ENCODE results near the gene CNTN1. TPM values are rescaled to one million over a fixed set of nuclear protein-coding genes. Genes with fewer than 3 reads are reported as not detected.

The CNTN1 gene
- total RNA-seq, 4 donors from 2014 or later = 7.5 to 34.2 (median 19.4) TPM

DNA sequence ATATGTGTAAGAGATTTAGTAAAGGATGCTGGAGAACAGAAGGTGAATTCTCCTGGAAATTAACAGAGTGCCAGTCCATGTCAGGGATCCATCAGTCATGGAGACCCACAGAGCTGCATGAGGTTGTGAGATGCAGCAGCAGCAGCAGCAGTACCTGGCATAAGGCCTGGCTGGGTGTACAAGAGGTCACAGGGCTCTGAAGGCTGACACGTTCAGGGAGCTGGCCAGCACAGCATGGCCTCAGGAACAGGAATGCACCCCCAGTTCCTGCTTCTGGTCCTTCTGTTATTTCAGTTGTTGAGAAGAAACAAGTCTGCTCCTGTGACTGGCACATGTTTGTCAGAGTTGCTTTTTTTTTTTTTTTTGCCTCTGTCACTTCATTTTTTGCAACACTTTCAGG lies 210.8 kb downstream of the CNTN1 start:
- no peak for DNase-seq (ENCODE audit: low spot score in 2 of 2)
- no peak overlapping the region for H3K4me3 ChIP-seq (ENCODE audit: low read depth, poor library complexity, severe bottlenecking)
- intact Hi-C loops (cut with DNase I; ENCODE audit: low total_unique reads) = no loop called here
- TF ChIP-seq, protein P1, sequence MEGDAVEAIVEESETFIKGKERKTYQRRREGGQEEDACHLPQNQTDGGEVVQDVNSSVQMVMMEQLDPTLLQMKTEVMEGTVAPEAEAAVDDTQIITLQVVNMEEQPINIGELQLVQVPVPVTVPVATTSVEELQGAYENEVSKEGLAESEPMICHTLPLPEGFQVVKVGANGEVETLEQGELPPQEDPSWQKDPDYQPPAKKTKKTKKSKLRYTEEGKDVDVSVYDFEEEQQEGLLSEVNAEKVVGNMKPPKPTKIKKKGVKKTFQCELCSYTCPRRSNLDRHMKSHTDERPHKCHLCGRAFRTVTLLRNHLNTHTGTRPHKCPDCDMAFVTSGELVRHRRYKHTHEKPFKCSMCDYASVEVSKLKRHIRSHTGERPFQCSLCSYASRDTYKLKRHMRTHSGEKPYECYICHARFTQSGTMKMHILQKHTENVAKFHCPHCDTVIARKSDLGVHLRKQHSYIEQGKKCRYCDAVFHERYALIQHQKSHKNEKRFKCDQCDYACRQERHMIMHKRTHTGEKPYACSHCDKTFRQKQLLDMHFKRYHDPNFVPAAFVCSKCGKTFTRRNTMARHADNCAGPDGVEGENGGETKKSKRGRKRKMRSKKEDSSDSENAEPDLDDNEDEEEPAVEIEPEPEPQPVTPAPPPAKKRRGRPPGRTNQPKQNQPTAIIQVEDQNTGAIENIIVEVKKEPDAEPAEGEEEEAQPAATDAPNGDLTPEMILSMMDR (IDR thresholded peaks at IDR 0.05) = no peak
- no peak for TF ChIP-seq POLR2A (IDR thresholded peaks at IDR 0.05)
- 11 to 23% methylated on average over 1 of the region's 1 CpG for WGBS, 2 donors

DNA sequence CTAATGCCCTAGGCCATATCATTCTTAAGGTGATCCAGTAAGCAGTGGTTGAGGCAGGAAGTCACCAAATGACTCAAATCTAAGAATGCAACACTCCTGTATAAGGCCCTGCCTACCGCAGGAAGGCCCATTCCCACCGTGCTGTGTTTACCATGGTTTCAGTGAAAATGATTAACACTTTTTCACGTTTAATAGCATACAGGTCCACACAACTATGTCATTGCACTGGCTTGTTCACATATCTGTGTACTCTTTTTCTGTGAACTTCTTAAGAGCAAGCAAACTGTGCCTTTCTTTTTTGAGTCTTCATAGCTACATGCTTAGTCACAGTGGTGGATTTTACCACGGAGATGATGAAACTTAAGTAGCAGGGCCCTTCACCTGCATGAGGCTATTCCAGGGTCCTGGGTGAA lies 214.9 kb downstream of the CNTN1 start:
- DNase-seq (ENCODE audit: low spot score in 2 of 2) = no peak
- no peak overlapping the region for H3K4me3 ChIP-seq (ENCODE audit: low read depth, poor library complexity, severe bottlenecking)
- WGBS, 2 donors = 61 to 65% methylated on average over 4 of the region's 4 CpGs
- no peak for TF ChIP-seq POLR2A (IDR thresholded peaks at IDR 0.05)
- TF ChIP-seq, protein P1 (IDR thresholded peaks at IDR 0.05) = no peak
- intact Hi-C loops (cut with DNase I; ENCODE audit: low total_unique reads) = no loop called here

DNA sequence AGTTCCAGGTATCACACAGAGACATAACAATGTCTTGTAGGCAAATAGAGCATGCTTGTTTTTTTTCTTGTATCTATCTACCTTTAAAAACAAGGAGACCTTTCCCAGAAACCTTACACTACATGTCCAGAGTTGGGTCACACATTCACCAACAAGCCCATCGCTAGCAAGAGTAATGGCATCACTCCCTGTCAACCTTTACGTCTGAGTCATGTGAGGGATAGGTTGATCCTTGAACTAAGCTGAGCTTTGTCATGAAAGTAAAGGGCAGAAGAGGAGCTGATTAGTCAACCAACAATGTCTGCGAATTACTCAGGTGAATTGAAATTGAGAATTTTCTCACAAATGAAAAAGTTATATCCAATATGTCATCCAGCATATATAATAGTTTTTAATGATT lies 219.4 kb downstream of the CNTN1 start:
- intact Hi-C loops (cut with DNase I; ENCODE audit: low total_unique reads) = no loop called here

DNA sequence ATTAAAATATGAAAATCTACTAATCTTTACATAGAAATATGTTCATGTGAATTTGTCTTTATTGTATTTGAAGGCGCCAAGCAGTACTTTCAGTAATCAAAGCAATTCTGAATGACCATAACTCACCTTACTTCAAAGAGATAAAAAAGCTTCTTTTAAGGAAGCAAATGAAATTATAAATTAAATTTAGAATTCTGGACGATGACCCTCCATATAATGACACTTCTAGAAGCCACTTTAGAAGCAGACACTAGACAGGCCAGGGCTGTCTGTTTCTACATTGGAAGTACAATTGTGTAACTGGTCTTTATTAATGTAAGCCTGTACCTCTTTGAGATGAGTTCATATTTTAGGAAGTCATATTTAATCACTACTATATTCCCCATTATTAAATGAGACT lies 222.9 kb downstream of the CNTN1 start:
- DNase-seq (ENCODE audit: low spot score in 2 of 2) = no peak
- TF ChIP-seq, protein P1 (IDR thresholded peaks at IDR 0.05) = no peak
- no peak for TF ChIP-seq POLR2A (IDR thresholded peaks at IDR 0.05)
- intact Hi-C loops (cut with DNase I; ENCODE audit: low total_unique reads) = loop anchor here (5.0 kb wide), 1 partner anchor 93 kb away; no protein-coding TSS in a partner anchor
- WGBS, 2 donors = 82 to 83% methylated on average over 2 of the region's 2 CpGs
- H3K4me3 ChIP-seq (ENCODE audit: low read depth, poor library complexity, severe bottlenecking) = no peak overlapping the region

More for the DNA sequence above, 219.4 kb downstream of the CNTN1 start:
- 96% methylated on average over 3 of the region's 3 CpGs for WGBS, 2 donors
- no peak for DNase-seq (ENCODE audit: low spot score in 2 of 2)
- H3K4me3 ChIP-seq (ENCODE audit: low read depth, poor library complexity, severe bottlenecking) = no peak overlapping the region
- TF ChIP-seq POLR2A (IDR thresholded peaks at IDR 0.05) = no peak
- TF ChIP-seq, protein P1 (IDR thresholded peaks at IDR 0.05) = no peak

DNA sequence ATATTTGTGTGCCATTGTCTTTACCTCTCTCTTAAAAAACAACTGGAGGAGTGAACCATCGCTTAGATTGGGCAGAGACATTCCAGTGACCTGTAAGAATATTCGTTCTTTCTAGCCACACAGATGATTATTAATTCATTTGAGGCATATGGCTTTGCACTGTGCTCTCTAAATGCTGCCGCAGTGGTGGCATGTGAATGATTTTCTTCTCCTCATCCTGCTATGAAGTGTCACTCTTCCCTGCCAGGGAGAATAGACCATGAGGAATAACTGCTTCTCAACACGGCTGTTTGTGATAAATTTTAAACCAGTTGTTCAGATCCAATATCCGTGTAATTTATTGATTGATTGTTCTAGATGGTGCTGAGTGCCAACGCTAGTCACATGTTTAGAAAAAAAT lies 225.3 kb downstream of the CNTN1 start:
- H3K4me3 ChIP-seq (ENCODE audit: low read depth, poor library complexity, severe bottlenecking) = no peak overlapping the region
- TF ChIP-seq, protein P1 (IDR thresholded peaks at IDR 0.05) = no peak
- no peak for TF ChIP-seq POLR2A (IDR thresholded peaks at IDR 0.05)
- intact Hi-C loops (cut with DNase I; ENCODE audit: low total_unique reads) = loop anchor here (5.0 kb wide), 1 partner anchor 95 kb away; no protein-coding TSS in a partner anchor
- 63 to 73% methylated on average over 6 of the region's 6 CpGs for WGBS, 2 donors
- no peak for DNase-seq (ENCODE audit: low spot score in 2 of 2)

DNA sequence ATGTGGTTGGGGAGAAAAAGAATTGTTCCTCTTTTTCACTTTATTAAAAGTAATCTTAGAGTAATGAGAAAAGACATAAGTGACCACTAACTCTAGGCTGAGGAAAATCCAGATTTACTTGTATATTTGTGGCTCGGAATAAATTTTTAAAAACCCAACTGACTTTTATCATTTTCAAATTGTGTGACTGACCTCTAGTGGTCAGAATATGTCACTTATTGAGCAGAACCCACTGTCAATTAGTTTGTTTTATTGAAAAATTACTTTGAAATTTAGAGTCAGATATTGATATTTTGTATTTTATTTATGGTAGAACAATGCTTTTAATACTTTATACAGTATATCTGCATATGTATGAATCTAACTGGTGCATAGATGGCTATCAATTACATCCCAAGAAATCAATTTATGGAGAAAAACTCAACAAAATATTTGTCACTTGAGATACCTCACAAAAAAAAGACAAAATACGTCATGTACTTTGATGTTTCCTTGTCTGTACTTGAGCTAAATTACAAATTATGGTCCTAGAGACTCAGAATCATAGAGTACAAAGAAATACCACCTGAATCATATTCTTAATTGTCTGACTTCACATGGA lies 229.4 kb downstream of the CNTN1 start:
- intact Hi-C loops (cut with DNase I; ENCODE audit: low total_unique reads) = loop anchor here (2.0 kb wide), 1 partner anchor 301 kb away; no protein-coding TSS in a partner anchor
- no peak for DNase-seq (ENCODE audit: low spot score in 2 of 2)
- H3K4me3 ChIP-seq (ENCODE audit: low read depth, poor library complexity, severe bottlenecking) = no peak overlapping the region
- TF ChIP-seq POLR2A (IDR thresholded peaks at IDR 0.05) = no peak
- TF ChIP-seq, protein P1 (IDR thresholded peaks at IDR 0.05) = no peak
- 20 to 21% methylated on average over 2 of the region's 2 CpGs for WGBS, 2 donors

Data from lower leg skin (tissue), 4 donors.